Amniotic stem cell (primary cell): ENCODE measurements around the gene GOLGA6A.
"Not testable (repeated sequence)": the region's sequence is repeated elsewhere in the genome, so short reads cannot be mapped to it uniquely, and the experiment has no call there.

ENCODE experiments used
- DNase-seq: peaks from one replicate; lab custom pipeline; 2025; lab: John Stamatoyannopoulos, UW

The GOLGA6A gene, protein sequence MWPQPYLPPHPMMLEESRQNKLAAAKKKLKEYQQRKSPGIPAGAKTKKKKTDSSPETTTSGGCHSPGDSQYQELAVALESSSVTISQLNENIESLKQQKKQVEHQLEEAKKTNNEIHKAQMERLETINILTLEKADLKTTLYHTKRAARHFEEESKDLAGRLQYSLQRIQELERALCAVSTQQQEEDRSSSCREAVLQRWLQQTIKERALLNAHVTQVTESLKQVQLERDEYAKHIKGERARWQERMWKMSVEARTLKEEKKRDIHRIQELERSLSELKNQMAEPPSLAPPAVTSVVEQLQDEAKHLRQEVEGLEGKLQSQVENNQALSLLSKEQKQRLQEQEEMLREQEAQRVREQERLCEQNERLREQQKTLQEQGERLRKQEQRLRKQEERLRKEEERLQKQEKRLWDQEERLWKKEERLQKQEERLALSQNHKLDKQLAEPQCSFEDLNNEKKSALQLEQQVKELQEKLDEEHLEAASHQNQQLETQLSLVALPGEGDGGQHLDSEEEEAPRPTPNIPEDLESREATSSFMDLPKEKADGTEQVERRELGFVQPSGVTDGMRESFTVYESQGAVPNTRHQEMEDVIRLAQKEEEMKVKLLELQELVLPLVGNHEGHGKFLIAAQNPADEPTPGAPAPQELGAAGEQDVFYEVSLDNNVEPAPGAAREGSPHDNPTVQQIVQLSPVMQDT

DNA sequence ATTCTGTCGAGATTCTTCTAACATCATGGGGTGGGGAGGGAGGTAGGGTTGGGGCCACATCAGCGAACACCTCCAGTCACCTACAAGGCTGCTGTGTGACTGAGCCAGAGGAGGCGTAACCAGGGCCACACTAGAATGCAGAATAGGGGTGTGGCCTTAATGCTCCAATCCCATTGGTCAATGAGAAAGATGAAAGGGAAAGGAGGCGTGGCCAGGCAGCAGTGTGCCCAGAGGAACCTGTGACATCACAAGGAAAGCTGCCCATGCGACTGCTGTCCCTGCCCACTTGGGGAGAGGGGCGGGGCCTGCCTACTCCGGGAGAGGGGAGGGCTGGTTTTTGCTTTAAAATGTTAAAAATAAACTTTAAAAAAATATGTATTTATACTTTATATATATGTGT is at the start of gene GOLGA6A:
TSS of gene GOLGA6A (minus strand) at position 101 of the 400 bp plus-strand sequence. CDS start at position 60, 41 bp downstream.
- DNase-seq: not testable (repeated sequence)

DNA sequence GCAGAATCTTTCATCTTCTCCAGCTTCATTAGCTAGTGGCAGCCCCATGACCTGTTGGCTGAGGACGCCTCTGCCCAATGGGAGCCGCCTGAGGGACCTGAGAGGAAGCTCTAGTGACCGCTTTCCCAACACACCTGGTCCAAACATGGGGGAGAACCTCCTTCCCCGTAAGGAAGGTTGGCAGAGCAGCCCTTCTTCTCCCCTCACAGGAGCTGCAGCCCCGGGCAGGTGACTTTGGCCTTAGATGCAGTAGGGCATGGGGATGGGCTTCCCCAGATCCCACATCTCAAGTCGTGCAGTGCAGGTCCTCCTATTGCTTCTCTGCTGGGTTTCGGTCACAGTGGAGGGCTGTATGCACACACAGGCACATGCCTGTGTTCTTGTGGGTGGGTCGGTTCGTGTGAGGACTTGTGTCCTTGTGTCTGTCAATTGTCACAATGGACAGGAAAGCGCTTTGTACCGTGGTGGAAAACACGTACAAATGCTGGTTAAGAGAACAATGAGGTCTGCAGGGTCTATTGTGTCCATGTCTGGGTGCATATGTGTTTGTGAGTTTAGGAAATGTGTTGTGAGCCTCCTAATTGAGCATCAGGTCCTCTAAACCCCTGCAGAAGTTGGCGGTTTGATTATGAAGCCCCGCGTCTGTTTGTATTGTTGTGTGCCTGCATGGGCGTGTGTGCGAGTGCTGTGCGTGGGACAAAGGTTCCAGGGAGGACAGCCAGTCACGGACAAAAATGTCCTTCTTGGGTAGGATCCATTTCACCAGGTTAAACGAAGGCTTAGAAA is 49.5 kb upstream of the GOLGA6A start:
- no peak for DNase-seq

- DNase-seq: no peak
Measured at GRCh38 chr15:74130849-74131627, 48.7 kb upstream of the GOLGA6A start.

DNA sequence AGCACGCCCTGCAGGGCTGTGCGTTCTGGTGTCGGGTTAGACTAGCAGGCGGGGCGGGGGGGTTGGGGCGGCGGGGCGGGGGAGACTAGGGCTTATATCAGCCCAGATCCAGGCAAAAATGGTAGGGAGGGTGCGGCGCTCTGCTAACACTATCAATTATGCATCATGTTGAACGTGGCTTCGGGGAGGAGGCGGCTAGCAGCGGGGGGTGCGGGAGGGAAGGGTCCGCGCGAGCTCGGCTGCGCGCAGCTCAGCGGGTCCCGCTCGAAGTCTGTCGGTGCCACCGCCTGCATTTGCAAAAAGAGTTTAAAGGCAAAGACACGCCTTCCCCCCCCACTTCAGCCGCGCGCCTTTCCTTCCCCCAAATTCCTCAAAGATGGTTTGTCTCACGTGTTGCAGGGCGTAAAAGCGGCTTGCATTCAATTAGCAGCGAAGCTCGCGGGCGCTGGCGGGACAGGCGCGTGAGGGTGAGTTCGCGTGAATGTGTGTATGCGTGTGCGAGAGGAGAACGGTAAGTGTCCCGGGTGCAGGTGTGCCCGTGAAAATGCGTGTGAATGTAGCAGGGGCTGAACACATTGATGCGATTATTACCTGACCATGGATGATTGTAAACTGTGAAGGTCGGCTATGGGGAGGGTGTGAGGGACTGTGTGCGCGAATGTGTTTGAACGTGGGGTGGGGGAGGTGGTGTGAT is 48.0 kb upstream of the GOLGA6A start, which contains the start of gene ISLR2:
TSS of gene ISLR2 (plus strand) at position 432 of the 694 bp plus-strand sequence. CDS start 2,169 bp downstream, outside the sequence.
- no peak for DNase-seq

DNA sequence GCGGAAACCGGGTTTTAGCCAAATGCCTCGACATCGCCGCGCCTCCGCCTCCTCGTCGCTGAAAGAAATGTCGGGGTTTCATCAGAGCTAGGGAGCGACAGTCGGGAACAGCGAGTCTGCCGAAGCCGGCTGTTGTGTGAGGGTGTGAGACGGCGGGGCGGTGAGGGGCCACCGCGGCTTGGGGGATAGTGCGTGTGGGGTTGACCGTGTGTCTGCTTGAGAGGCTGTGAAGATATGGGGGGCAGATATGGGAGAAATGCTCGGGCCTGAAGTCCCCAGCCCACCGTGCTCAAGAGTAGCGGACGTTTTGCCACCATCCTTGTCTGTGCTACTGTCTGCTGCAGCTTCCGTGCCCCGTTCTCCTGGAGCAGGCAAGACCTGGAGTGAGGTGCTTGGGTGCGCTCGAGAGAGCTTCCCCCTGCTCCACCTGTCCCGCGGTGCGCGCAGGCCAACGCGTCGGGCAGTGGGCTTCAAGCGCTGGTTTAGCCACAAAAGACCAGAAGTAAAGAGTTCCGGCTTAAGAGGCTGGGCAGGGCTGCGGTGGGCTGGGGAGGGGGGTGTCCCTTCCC is 47.3 kb upstream of the GOLGA6A start:
- DNase-seq: no peak

GRCh38 chr15:74128785-74129585 is 46.6 kb upstream of the GOLGA6A start:
- DNase-seq: no peak

- DNase-seq: no peak
Measured at GRCh38 chr15:74127954-74128784, 45.8 kb upstream of the GOLGA6A start.

DNA sequence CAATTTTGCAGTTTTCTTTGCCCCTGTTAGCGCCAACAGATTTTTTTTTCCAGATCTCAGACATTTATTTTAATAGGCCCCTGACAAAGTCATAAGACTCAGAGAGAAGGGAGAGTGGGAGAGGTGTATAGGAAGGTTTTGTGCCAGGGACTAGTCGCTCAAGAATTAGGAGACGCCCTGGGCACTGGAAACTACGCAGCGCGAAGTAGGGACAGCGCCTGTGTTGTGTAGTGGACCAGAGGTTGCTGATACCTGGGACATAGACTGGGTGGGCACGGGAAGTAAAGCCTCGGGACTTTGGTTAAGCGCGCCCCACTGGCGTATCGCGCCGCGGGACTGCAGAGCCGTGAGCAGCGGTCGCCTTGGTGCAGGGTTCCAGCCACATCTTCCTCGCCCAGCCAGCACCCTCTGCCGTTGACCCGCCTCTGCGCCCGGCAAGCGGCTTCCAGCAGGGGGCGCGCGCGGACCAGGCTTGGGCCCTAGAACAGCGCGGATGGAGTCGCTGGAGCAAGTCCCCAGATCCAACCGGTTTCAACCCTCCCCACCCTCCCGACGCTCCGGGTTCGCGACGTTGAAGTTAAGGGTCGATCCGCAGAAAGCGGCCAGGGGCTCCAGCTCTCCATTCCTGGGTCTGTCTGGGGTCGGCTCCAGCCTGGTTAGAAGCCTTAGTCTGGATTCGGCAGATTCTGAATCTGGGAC is 45.1 kb upstream of the GOLGA6A start:
- DNase-seq: peak; percentile 57

DNA sequence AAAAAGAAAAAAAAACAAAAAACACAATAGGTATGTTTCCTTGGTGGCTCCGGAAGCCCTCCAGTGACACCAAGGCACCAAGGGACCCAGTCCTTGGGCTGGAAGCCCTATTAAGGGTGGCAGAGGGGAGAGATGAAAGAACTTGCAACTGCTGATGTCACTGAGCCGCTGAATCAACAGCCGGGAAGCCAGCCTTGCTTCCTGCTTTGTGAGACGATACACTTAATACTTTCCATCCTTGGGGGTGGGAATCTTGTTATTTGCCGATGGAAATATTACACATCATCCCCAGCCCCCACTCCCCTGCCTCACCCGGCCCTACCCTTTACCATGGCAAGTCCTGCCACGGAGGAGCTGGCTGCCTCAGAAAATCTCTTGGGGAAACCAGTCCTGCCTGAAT is 42.4 kb upstream of the GOLGA6A start:
- no peak for DNase-seq

- DNase-seq: no peak
Measured at GRCh38 chr15:74124196-74124595, 41.8 kb upstream of the GOLGA6A start.

DNA sequence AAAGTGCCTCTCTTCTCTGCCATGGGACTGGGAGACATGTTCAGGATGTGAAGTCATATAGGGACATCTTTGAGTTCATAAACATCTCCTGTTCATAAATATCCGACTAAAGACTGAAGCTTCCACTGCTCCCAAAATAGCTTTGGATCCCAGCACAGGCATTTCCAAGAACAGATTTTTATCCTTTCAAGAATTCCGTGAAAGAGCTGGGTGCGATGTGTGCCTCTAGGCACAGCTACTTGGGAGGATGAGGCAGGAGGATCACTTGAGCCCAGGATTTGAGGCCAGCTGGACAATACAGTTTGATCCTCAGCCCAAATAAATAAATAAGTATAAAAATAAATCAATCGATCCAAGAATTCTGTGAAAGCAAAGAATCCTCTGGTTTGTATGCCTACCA is 41.3 kb upstream of the GOLGA6A start:
- DNase-seq: no peak

DNA sequence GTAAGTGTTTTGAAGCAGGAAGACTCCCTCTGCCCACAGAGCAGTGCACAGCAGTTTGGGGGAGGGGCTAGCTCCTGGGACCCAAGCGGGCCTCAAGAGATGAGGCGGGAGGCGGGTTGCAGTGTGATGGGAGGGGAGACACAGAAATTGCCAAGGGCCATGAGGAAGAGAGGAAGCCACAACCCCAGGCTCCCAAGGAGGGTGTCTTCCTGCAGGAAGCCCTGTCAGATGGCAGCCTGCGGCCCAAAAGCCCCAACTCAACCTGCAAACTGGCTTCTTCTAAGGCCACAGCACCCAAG is 40.7 kb upstream of the GOLGA6A start:
- DNase-seq: no peak

DNA sequence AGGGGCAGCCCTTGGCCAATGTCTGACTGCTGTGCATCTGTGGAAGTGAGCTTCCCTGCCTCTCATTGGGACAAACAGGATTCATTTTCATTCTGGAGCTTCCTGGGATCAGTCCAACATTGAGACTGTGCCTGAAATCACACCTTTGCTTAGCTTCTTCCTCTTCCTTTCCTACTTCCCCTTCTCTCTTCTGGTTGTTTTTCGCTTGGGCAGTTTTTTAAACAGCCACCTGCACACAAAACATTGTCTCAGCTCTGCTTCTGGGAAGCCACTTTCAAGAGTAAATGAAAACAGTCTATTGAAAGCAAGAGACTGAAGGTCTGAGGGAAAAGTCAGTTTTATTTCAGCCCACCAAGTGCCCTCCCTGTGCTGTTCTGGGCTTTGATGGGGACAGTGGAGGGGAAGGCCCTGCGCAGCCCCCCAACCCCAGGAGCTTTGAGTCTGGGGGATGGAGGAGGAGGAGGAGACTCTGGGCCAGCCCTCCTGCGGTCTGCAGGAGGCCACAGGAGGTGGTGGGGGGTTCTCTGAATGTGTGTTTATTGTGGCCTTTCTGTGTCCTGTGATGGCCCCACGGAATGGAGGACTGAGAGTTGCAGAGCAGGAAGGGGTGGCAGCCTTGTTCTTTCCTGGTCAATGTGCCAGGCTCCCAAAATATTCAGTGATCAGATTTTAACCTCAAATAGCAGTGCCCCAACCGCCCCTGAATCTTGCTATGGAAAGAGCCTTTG is 40.2 kb upstream of the GOLGA6A start:
- DNase-seq: no peak

DNA sequence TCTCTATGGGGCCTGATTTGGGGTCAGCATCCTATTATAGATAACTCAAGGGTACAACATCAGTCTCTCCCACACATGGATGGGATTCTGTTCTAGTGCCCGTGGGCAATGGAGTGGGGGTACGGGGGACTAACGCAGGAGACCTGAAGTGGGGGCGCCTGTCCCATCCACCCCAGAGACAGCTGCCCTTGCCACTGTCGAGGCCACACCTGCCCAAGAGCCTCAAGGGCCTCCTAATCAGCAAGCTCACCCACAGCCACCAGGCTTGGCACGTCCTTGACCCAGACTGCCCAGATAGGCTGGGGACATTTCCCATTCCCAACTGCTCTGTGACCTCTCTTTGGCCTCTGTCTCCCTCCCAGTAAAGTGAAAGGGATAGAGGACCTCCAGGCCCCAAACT is 39.5 kb upstream of the GOLGA6A start:
- no peak for DNase-seq

- DNase-seq: no peak
Measured at GRCh38 chr15:74121039-74121438, 38.7 kb upstream of the GOLGA6A start.

DNA sequence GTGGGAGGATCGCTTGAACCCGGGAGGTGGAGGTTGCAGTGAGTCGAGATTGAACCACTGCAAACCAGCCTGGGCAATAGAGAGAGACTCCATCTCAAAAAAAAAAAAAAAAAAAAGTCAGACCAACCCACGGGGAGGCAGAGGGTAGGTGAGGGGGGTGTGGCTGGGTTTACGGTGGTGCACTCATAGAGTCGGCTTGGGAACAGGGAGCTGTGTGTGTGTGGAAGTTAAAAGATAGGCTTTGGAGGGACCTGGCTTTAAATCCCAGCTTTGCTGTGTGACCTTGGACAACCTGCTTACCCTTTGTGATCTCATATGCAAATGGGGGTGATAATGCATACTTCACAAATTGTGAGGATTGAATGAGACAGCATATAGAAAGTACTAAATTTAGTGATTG is 38.1 kb upstream of the GOLGA6A start:
- no peak for DNase-seq

DNA sequence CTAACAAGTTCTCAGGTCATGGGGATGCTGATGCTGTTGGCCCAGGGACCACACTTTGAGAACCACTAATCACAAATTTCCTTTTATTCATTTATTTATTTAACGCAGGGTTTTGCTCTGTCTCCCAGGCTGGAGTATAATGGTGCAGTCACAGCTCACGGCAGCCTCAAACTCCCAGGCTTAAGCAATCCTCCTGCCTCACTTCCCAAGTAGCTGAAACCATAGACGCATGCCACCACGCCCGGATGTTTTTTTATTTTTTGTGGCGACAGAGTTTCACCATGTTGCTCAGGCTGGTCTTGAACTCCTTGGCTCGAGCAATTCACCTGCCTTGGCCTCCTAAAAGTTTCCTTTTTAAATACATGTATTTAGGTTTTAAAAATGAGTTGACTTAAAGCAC is 27.4 kb upstream of the GOLGA6A start:
- no peak for DNase-seq

GRCh38 chr15:74108611-74109010 is 26.3 kb upstream of the GOLGA6A start:
- not testable (repeated sequence) for DNase-seq
